ENCODE measurements around the gene LMNB1.

The LMNB1 gene

GRCh38 chr5:126866851-126867636 lies 90.1 kb downstream of the LMNB1 start:
- Histone ChIP-seq H3K79me2 (ENCODE audit: insufficient read depth, low read length) (no peaks in the 10 kb centered on the region), H3K9ac (ENCODE audit: low read length) (no peak overlapping the region), H3K27me3 (ENCODE audit: low read length) (no peaks in the 10 kb centered on the region), H3K27ac (ENCODE audit: low read depth, low read length) (no peak overlapping the region), H4K20me1 (ENCODE audit: low read depth, low read length) (no peaks in the 10 kb centered on the region), H3K36me3 (ENCODE audit: low read length) (no peaks in the 10 kb centered on the region), H3F3A (ENCODE audit: insufficient read depth) (no peaks in the 10 kb centered on the region), H3K4me2 (ENCODE audit: low read depth, low read length, poor library complexity, severe bottlenecking) (no peak overlapping the region), H2AFZ (ENCODE audit: low read depth, low read length, severe bottlenecking) (no peak overlapping the region), H3K9me3 (ENCODE audit: insufficient read depth, low read length) (no peaks in the 10 kb centered on the region), H3K4me3 (ENCODE audit: insufficient read depth, low read length, poor library complexity, severe bottlenecking) (no peak overlapping the region), H3K9me2 (replicated peaks; ENCODE audit: insufficient read depth, low read length) (no peaks in the 10 kb centered on the region)
- no peak for TF ChIP-seq EZH2phosphoT487 (conservative IDR thresholded peaks at IDR 0.05; ENCODE audit: low read length)
- TF ChIP-seq, protein P1, sequence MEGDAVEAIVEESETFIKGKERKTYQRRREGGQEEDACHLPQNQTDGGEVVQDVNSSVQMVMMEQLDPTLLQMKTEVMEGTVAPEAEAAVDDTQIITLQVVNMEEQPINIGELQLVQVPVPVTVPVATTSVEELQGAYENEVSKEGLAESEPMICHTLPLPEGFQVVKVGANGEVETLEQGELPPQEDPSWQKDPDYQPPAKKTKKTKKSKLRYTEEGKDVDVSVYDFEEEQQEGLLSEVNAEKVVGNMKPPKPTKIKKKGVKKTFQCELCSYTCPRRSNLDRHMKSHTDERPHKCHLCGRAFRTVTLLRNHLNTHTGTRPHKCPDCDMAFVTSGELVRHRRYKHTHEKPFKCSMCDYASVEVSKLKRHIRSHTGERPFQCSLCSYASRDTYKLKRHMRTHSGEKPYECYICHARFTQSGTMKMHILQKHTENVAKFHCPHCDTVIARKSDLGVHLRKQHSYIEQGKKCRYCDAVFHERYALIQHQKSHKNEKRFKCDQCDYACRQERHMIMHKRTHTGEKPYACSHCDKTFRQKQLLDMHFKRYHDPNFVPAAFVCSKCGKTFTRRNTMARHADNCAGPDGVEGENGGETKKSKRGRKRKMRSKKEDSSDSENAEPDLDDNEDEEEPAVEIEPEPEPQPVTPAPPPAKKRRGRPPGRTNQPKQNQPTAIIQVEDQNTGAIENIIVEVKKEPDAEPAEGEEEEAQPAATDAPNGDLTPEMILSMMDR (IDR thresholded peaks at IDR 0.05; ENCODE audit: insufficient read depth, low read length, poor library complexity, severe bottlenecking) = no peak

DNA sequence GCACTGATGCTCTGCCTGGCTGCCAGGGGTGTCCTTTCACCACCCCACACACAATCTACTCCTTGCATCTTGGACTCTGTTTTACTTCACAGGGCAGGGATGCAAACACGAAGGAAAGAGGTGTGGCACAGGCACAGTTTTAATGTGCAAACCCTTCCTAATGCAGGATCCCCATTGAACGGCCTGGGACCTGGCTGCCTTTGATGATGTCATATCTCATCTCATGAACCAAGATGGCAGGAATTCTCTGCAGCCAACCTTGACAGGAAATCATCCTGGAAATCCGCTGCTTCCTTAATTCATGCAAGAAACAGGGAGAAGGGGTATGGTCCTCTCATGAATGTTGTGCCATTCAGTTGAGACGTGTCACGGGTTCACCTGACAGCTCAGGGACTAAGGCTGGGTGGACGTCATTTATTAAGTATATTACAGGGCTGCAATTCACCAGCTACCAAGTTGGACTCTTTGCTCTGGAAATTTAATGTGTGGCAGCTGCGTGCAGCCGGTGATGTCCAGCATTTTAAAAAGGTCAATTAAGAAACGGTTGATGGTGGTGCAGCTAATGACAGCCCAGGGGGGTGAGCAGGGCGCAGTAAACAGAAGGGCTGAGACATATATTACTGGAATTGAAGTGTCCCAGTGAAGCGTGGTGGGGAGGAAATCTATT lies 91.5 kb downstream of the LMNB1 start:
- H4K20me1 ChIP-seq (ENCODE audit: low read depth, low read length) = no peaks in the 10 kb centered on the region
- no peaks in the 10 kb centered on the region for H3K9me3 ChIP-seq (ENCODE audit: insufficient read depth, low read length)
- H3K27ac ChIP-seq (ENCODE audit: low read depth, low read length) = no peak overlapping the region
- H3K27me3 ChIP-seq (ENCODE audit: low read length) = no peaks in the 10 kb centered on the region
- H3K9me2 ChIP-seq (replicated peaks; ENCODE audit: insufficient read depth, low read length) = no peaks in the 10 kb centered on the region
- TF ChIP-seq EZH2phosphoT487 (conservative IDR thresholded peaks at IDR 0.05; ENCODE audit: low read length) = no peak
- TF ChIP-seq, protein P1 (IDR thresholded peaks at IDR 0.05; ENCODE audit: insufficient read depth, low read length, poor library complexity, severe bottlenecking) = no peak
- no peak overlapping the region for H3K4me2 ChIP-seq (ENCODE audit: low read depth, low read length, poor library complexity, severe bottlenecking)
- no peak overlapping the region for H3K9ac ChIP-seq (ENCODE audit: low read length)
- no peaks in the 10 kb centered on the region for H3K36me3 ChIP-seq (ENCODE audit: low read length)
- no peaks in the 10 kb centered on the region for H3F3A ChIP-seq (ENCODE audit: insufficient read depth)
- no peaks in the 10 kb centered on the region for H3K79me2 ChIP-seq (ENCODE audit: insufficient read depth, low read length)
- H3K4me3 ChIP-seq (ENCODE audit: insufficient read depth, low read length, poor library complexity, severe bottlenecking) = no peak overlapping the region
- no peak overlapping the region for H2AFZ ChIP-seq (ENCODE audit: low read depth, low read length, severe bottlenecking)

- Histone ChIP-seq H3K27me3 (ENCODE audit: low read length) (no peaks in the 10 kb centered on the region), H3K9me2 (replicated peaks; ENCODE audit: insufficient read depth, low read length) (no peaks in the 10 kb centered on the region), H3K9me3 (ENCODE audit: insufficient read depth, low read length) (no peaks in the 10 kb centered on the region), H3F3A (ENCODE audit: insufficient read depth) (no peaks in the 10 kb centered on the region), H3K4me3 (ENCODE audit: insufficient read depth, low read length, poor library complexity, severe bottlenecking) (no peak overlapping the region), H3K4me2 (ENCODE audit: low read depth, low read length, poor library complexity, severe bottlenecking) (no peak overlapping the region), H3K9ac (ENCODE audit: low read length) (no peak overlapping the region), H3K27ac (ENCODE audit: low read depth, low read length) (no peak overlapping the region), H3K36me3 (ENCODE audit: low read length) (no peaks in the 10 kb centered on the region), H4K20me1 (ENCODE audit: low read depth, low read length) (no peaks in the 10 kb centered on the region), H2AFZ (ENCODE audit: low read depth, low read length, severe bottlenecking) (no peak overlapping the region), H3K79me2 (ENCODE audit: insufficient read depth, low read length) (no peaks in the 10 kb centered on the region)
- no peak for TF ChIP-seq EZH2phosphoT487 (conservative IDR thresholded peaks at IDR 0.05; ENCODE audit: low read length)
- TF ChIP-seq, protein P1 (IDR thresholded peaks at IDR 0.05; ENCODE audit: insufficient read depth, low read length, poor library complexity, severe bottlenecking) = no peak
These were observed 92.1 kb downstream of the LMNB1 start for GRCh38 chr5:126869005-126869451.
